SK-N-SH treated with all-trans-retinoic acid at 6 μM for 48 hours (cell line): ENCODE data around the gene MAMDC4.

Source experiments
- ATAC-seq: fragments of 200-7000 bp; cut with Tn5 transposase; 3 replicates; pipeline ENCODE4 v1.9.1; 2020; ENCODE audit warnings: mild to moderate bottlenecking, moderate library complexity
- ARNTL ChIP-seq: fragments of 450-650 bp; formaldehyde crosslinking; IDR thresholded peaks from 2 replicates; pipeline ENCODE4 v1.5.0; 2020; ENCODE audit warnings: low read depth, mild to moderate bottlenecking, moderate library complexity, borderline replicate concordance
- BACH2 ChIP-seq: fragments of 250-450 bp; sonication (Bioruptor Pico); IDR thresholded peaks from 2 replicates; pipeline ENCODE4 v1.9.0; 2021; ENCODE audit warnings: mild to moderate bottlenecking, borderline replicate concordance
- CSDC2 ChIP-seq: fragments of 250-450 bp; sonication (Bioruptor Pico); IDR thresholded peaks from 2 replicates; pipeline ENCODE4 v1.5.0; 2020; ENCODE audit warnings: mild to moderate bottlenecking, moderate library complexity
- ESRRG ChIP-seq: fragments of 250-450 bp; sonication (Bioruptor Pico); IDR thresholded peaks from 2 replicates; pipeline ENCODE4 v1.6.1; 2021; ENCODE audit warnings: mild to moderate bottlenecking
- GLIS3 ChIP-seq: fragments of 250-450 bp; sonication (Bioruptor Pico); IDR thresholded peaks from 2 replicates; pipeline ENCODE4 v1.5.0; 2020; ENCODE audit warnings: mild to moderate bottlenecking, moderate library complexity
- ISL1 ChIP-seq: fragments of 250-450 bp; sonication (Bioruptor Pico); IDR thresholded peaks from 2 replicates; pipeline ENCODE4 v2.1.2; 2022; ENCODE audit warnings: mild to moderate bottlenecking, moderate library complexity
- OSR1 ChIP-seq: fragments of 250-450 bp; sonication (Bioruptor Pico); IDR thresholded peaks from 2 replicates; pipeline ENCODE4 v1.8.0; 2022; ENCODE audit warnings: moderate library complexity, mild to moderate bottlenecking, inconsistent platforms
- POU6F1 ChIP-seq: fragments of 250-450 bp; sonication (Bioruptor Pico); IDR thresholded peaks from 2 replicates; pipeline ENCODE4 v1.8.0; 2021; ENCODE audit warnings: low read depth, mild to moderate bottlenecking, moderate library complexity, borderline replicate concordance
- PPARA ChIP-seq: fragments of 250-450 bp; sonication (Bioruptor Pico); IDR thresholded peaks from 2 replicates; pipeline ENCODE4 v1.5.0; 2020; ENCODE audit warnings: mild to moderate bottlenecking, borderline replicate concordance
- RARB ChIP-seq: fragments of 250-450 bp; sonication (Bioruptor Pico); IDR thresholded peaks from 2 replicates; pipeline ENCODE4 v1.8.0; 2021; ENCODE audit warnings: mild to moderate bottlenecking, moderate library complexity
- SNAI2 ChIP-seq: fragments of 250-450 bp; sonication (Bioruptor Pico); IDR thresholded peaks from 2 replicates; pipeline ENCODE4 v1.5.0; 2020; ENCODE audit warnings: mild to moderate bottlenecking, moderate library complexity
- TCF4 ChIP-seq: fragments of 250-450 bp; sonication (Bioruptor Pico); IDR thresholded peaks from 2 replicates; pipeline ENCODE4 v1.8.0; 2021; ENCODE audit warnings: mild to moderate bottlenecking, moderate library complexity, borderline replicate concordance
- TOX ChIP-seq: fragments of 250-450 bp; sonication (Bioruptor Pico); IDR thresholded peaks from 2 replicates; pipeline ENCODE4 v1.8.0; 2021; ENCODE audit warnings: mild to moderate bottlenecking, moderate library complexity, borderline replicate concordance
- ZC3H10 ChIP-seq: fragments of 250-450 bp; sonication (Bioruptor Pico); IDR thresholded peaks from 2 replicates; pipeline ENCODE4 v1.5.1; 2021; ENCODE audit warnings: mild to moderate bottlenecking, moderate library complexity
- ZFP3 ChIP-seq: fragments of 250-450 bp; sonication (Bioruptor Pico); IDR thresholded peaks from 2 replicates; pipeline ENCODE4 v1.5.0; 2020; ENCODE audit warnings: mild to moderate bottlenecking, moderate library complexity
- ZFP30 ChIP-seq: fragments of 450-650 bp; formaldehyde crosslinking; IDR thresholded peaks from 2 replicates; pipeline ENCODE4 v1.5.0; 2022; ENCODE audit warnings: mild to moderate bottlenecking, moderate library complexity
- ZNF565 ChIP-seq: fragments of 450-650 bp; formaldehyde crosslinking; conservative IDR thresholded peaks from 2 replicates; pipeline ENCODE4 v1.5.0; 2020; ENCODE audit warnings: low read depth, mild to moderate bottlenecking, moderate library complexity
- ZNF8 ChIP-seq: fragments of 450-650 bp; formaldehyde crosslinking; IDR thresholded peaks from 2 replicates; pipeline ENCODE4 v1.5.0; 2020; ENCODE audit warnings: mild to moderate bottlenecking, moderate library complexity
- TF ChIP-seq, protein P1 (sequence below): fragments of 250-450 bp; sonication (Bioruptor Pico); IDR thresholded peaks from 2 replicates; pipeline ENCODE4 v1.5.1; 2021; ENCODE audit warnings: mild to moderate bottlenecking, moderate library complexity
- TF ChIP-seq, protein P2 (sequence below): fragments of 250-450 bp; sonication (Bioruptor Pico); IDR thresholded peaks from 2 replicates; pipeline ENCODE4 v1.5.1; 2020; ENCODE audit warnings: low read depth, mild to moderate bottlenecking, moderate library complexity
- TF ChIP-seq, protein P3 (sequence below): fragments of 250-450 bp; sonication (Bioruptor Pico); IDR thresholded peaks from 2 replicates; pipeline ENCODE4 v1.8.0; 2020; ENCODE audit warnings: mild to moderate bottlenecking, moderate library complexity, borderline replicate concordance

Gene MAMDC4

DNA sequence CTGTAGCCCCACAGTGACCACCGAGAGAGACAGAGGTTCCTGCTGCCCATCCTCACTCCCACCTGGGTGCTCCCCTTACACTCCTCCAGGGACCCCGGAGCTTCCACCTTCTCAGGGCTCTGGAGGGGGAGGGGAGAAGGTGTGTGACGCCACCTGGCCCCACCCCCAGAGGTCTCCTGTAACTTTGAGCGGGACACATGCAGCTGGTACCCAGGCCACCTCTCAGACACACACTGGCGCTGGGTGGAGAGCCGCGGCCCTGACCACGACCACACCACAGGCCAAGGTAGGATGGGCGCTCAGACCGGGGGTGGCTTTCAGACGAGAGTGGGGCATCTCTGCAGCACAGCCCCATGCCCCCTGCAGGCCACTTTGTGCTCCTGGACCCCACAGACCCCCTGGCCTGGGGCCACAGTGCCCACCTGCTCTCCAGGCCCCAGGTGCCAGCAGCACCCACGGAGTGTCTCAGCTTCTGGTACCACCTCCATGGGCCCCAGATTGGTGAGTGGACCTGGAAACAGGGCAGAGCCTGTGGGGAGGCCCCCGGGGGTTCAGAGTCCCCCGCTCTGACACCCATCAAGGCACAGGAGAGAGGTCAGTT is 4.5 kb downstream of the MAMDC4 start:
- TF ChIP-seq ZNF565 (CRISPR knock-in tag) (no peak), SNAI2 (CRISPR knock-in tag) (no peak), OSR1 (no peak), RARB (CRISPR knock-in tag) (no peak), ARNTL (CRISPR knock-in tag) (no peak), ZC3H10 (CRISPR knock-in tag) (no peak), ZNF8 (CRISPR knock-in tag) (no peak)
- ATAC-seq, result no peak

DNA sequence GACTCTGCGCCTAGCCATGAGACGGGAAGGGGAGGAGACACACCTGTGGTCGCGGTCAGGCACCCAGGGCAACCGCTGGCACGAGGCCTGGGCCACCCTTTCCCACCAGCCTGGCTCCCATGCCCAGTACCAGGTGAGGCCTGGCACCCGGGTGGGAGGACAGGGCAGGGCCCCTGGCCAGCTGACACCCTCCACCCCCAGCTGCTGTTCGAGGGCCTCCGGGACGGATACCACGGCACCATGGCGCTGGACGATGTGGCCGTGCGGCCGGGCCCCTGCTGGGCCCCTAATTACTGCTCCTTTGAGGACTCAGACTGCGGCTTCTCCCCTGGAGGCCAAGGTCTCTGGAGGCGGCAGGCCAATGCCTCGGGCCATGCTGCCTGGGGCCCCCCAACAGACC is 5.0 kb downstream of the MAMDC4 start:
- TF ChIP-seq ZFP3 (CRISPR knock-in tag) (no peak), PPARA (CRISPR knock-in tag) (no peak), ISL1 (CRISPR knock-in tag) (no peak), SNAI2 (CRISPR knock-in tag) (no peak), TCF4 (CRISPR knock-in tag) (no peak), ARNTL (CRISPR knock-in tag) (no peak), BACH2 (CRISPR knock-in tag) (no peak), RARB (CRISPR knock-in tag) (no peak), ZFP30 (CRISPR knock-in tag) (no peak), POU6F1 (CRISPR knock-in tag) (no peak)
- TF ChIP-seq, all 23 proteins: peak for 0
- ATAC-seq, result no peak

- TF ChIP-seq OSR1, result no peak
- TF ChIP-seq POU6F1 (CRISPR knock-in tag), result no peak
- TF ChIP-seq ARNTL (CRISPR knock-in tag), result no peak
- no peak for TF ChIP-seq ESRRG (CRISPR knock-in tag)
- TF ChIP-seq ISL1 (CRISPR knock-in tag), result no peak
- TF ChIP-seq GLIS3 (CRISPR knock-in tag), result no peak
- TF ChIP-seq ZNF8 (CRISPR knock-in tag), result no peak
- TF ChIP-seq, all 23 proteins: peak for 0
- no peak for ATAC-seq
Measured at GRCh38 chr9:136857581-136858412, 5.7 kb downstream of the MAMDC4 start.

- TF ChIP-seq GLIS3 (CRISPR knock-in tag) (no peak), ZC3H10 (CRISPR knock-in tag) (no peak), POU6F1 (CRISPR knock-in tag) (no peak), BACH2 (CRISPR knock-in tag) (no peak), OSR1 (no peak), PPARA (CRISPR knock-in tag) (no peak), CSDC2 (no peak), ZFP30 (CRISPR knock-in tag) (no peak), TOX (no peak), ZNF8 (CRISPR knock-in tag) (no peak), ESRRG (CRISPR knock-in tag) (no peak), ISL1 (CRISPR knock-in tag) (no peak), ARNTL (CRISPR knock-in tag) (no peak)
- TF ChIP-seq, protein P1, sequence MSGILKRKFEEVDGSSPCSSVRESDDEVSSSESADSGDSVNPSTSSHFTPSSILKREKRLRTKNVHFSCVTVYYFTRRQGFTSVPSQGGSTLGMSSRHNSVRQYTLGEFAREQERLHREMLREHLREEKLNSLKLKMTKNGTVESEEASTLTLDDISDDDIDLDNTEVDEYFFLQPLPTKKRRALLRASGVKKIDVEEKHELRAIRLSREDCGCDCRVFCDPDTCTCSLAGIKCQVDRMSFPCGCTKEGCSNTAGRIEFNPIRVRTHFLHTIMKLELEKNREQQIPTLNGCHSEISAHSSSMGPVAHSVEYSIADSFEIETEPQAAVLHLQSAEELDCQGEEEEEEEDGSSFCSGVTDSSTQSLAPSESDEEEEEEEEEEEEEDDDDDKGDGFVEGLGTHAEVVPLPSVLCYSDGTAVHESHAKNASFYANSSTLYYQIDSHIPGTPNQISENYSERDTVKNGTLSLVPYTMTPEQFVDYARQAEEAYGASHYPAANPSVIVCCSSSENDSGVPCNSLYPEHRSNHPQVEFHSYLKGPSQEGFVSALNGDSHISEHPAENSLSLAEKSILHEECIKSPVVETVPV (CRISPR knock-in tag), result no peak
- TF ChIP-seq, protein P2, sequence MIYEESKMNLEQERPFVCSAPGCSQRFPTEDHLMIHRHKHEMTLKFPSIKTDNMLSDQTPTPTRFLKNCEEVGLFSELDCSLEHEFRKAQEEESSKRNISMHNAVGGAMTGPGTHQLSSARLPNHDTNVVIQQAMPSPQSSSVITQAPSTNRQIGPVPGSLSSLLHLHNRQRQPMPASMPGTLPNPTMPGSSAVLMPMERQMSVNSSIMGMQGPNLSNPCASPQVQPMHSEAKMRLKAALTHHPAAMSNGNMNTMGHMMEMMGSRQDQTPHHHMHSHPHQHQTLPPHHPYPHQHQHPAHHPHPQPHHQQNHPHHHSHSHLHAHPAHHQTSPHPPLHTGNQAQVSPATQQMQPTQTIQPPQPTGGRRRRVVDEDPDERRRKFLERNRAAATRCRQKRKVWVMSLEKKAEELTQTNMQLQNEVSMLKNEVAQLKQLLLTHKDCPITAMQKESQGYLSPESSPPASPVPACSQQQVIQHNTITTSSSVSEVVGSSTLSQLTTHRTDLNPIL (CRISPR knock-in tag), result no peak
- TF ChIP-seq, protein P3, sequence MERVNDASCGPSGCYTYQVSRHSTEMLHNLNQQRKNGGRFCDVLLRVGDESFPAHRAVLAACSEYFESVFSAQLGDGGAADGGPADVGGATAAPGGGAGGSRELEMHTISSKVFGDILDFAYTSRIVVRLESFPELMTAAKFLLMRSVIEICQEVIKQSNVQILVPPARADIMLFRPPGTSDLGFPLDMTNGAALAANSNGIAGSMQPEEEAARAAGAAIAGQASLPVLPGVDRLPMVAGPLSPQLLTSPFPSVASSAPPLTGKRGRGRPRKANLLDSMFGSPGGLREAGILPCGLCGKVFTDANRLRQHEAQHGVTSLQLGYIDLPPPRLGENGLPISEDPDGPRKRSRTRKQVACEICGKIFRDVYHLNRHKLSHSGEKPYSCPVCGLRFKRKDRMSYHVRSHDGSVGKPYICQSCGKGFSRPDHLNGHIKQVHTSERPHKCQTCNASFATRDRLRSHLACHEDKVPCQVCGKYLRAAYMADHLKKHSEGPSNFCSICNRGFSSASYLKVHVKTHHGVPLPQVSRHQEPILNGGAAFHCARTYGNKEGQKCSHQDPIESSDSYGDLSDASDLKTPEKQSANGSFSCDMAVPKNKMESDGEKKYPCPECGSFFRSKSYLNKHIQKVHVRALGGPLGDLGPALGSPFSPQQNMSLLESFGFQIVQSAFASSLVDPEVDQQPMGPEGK (CRISPR knock-in tag), result no peak
Measured at GRCh38 chr9:136858452-136858843, 6.3 kb downstream of the MAMDC4 start.

More at GRCh38 chr9:136858452-136858843, 6.3 kb downstream of the MAMDC4 start:
- peak; percentile 4 for ATAC-seq
